ENCODE results near the gene TMEM97. TPM values are rescaled to one million over a fixed set of nuclear protein-coding genes. Genes with fewer than 3 reads are reported as not detected.

Gene TMEM97
- total RNA-seq, 4 donors from 2014 or later: 4.5 to 9.2 (median 7.2) TPM

GRCh38 chr17:28334171-28334570 lies 15.2 kb downstream of the TMEM97 start:
- no peak for TF ChIP-seq POLR2AphosphoS5 (IDR thresholded peaks at IDR 0.05)
- TF ChIP-seq CTCF (IDR thresholded peaks at IDR 0.05): no peak
- no peak for TF ChIP-seq POLR2A (IDR thresholded peaks at IDR 0.05)
- TF ChIP-seq EP300 (IDR thresholded peaks at IDR 0.05): no peak
- Histone ChIP-seq H3K4me3 (peak overlapping the region in 1 of 2 donors; percentile 94), H3K36me3 (peaks cover 0 to 31% of the 10 kb centered on the region in 2 donors), H3K4me1 (peaks cover 2 to 59% (median 18%) of the 10 kb centered on the region in 3 donors), H3K27ac (peak overlapping the region in 2 of 4 donors; percentile 96 to 98), H3K27me3 (no peaks in the 10 kb centered on the region), H3K9me3 (no peaks in the 10 kb centered on the region)
- 48 to 50% methylated on average over 4 to 6 of the region's 6 CpGs for WGBS, 2 donors (ENCODE audit: low coverage in 1 of 2)
- no peak for ATAC-seq

- TF ChIP-seq POLR2A (IDR thresholded peaks at IDR 0.05): no peak
- no peak for TF ChIP-seq EP300 (IDR thresholded peaks at IDR 0.05)
- no peak for TF ChIP-seq CTCF (IDR thresholded peaks at IDR 0.05)
- no peak for TF ChIP-seq POLR2AphosphoS5 (IDR thresholded peaks at IDR 0.05)
- 5 to 8% methylated on average over 9 to 17 of the region's 18 CpGs for WGBS, 2 donors (ENCODE audit: low coverage in 1 of 2)
These were observed 15.7 kb downstream of the TMEM97 start for GRCh38 chr17:28334666-28335200.

GRCh38 chr17:28335201-28335958 lies 16.4 kb downstream of the TMEM97 start, which contains the start of the genes IFT20 and TNFAIP1:
Gene IFT20 (minus strand): TSS chr17:28335472. CDS start chr17:28331985, 3,487 bp downstream.
Gene TNFAIP1 (plus strand): TSS chr17:28335761. CDS start chr17:28339522, 3,761 bp downstream.
- Histone ChIP-seq H3K27me3 (no peaks in the 10 kb centered on the region), H3K27ac (peak within 1 kb of the TSS; percentile 82 to 98 (median 96)), H3K36me3 (peaks cover 0 to 31% of the 10 kb centered on the region in 2 donors), H3K4me1 (peaks cover 2 to 70% (median 18%) of the 10 kb centered on the region in 3 donors), H3K4me3 (peak within 1 kb of the TSS; percentile 60 to 94), H3K9me3 (no peaks in the 10 kb centered on the region)
- peak; percentile 99 for ATAC-seq
- WGBS, 2 donors (ENCODE audit: low coverage in 1 of 2): 0% methylated on average over 7 of the region's 62 CpGs; no CpG with 5 or more reads in 1 of the 2 donors
- no peak for TF ChIP-seq EP300 (IDR thresholded peaks at IDR 0.05)
- TF ChIP-seq POLR2A (IDR thresholded peaks at IDR 0.05): peak; percentile 92 to 94
- peak; percentile 97 for TF ChIP-seq POLR2AphosphoS5 (IDR thresholded peaks at IDR 0.05)
- peak in 2 of 4 experiments; percentile 3 to 27 for TF ChIP-seq CTCF (IDR thresholded peaks at IDR 0.05)

More at GRCh38 chr17:28334666-28335200, 15.7 kb downstream of the TMEM97 start:
- Histone ChIP-seq H3K36me3 (peaks cover 0 to 31% of the 10 kb centered on the region in 2 donors), H3K27me3 (no peaks in the 10 kb centered on the region), H3K27ac (peak overlapping the region; percentile 51 to 98 (median 96)), H3K4me1 (peaks cover 2 to 65% (median 18%) of the 10 kb centered on the region in 3 donors), H3K9me3 (no peaks in the 10 kb centered on the region), H3K4me3 (peak overlapping the region; percentile 60 to 94)
- no peak for ATAC-seq

- H3K9me3 ChIP-seq: no peaks in the 10 kb centered on the region
- TF ChIP-seq POLR2A (IDR thresholded peaks at IDR 0.05) (no peak), POLR2AphosphoS5 (IDR thresholded peaks at IDR 0.05) (peak; percentile 62)
- H3K36me3 ChIP-seq: peaks cover 0 to 31% of the 10 kb centered on the region in 2 donors
- peak overlapping the region; percentile 82 to 98 (median 94) for H3K27ac ChIP-seq
- no peaks in the 10 kb centered on the region for H3K27me3 ChIP-seq
- WGBS, 2 donors (ENCODE audit: low coverage in 1 of 2): 0 to 4% methylated on average over 23 to 27 of the region's 29 CpGs
- peak; percentile 2 for ATAC-seq
- peak overlapping the region; percentile 60 to 94 for H3K4me3 ChIP-seq
- peaks cover 2 to 70% (median 18%) of the 10 kb centered on the region in 3 donors for H3K4me1 ChIP-seq
These were observed 17.2 kb downstream of the TMEM97 start for GRCh38 chr17:28335959-28336871.
